ENCODE measurements around the gene RAB34.
"Not testable (repeated sequence)": the region's sequence is repeated elsewhere in the genome, so short reads cannot be mapped to it uniquely, and the experiment has no call there.

Gene RAB34

GRCh38 chr17:28745786-28746411 is 28.2 kb upstream of the RAB34 start:
- no peak for DNase-seq

GRCh38 chr17:28744972-28745785 is 27.5 kb upstream of the RAB34 start:
- no peak for DNase-seq

GRCh38 chr17:28744104-28744971 is 26.7 kb upstream of the RAB34 start:
- DNase-seq: peak; percentile 51

DNA sequence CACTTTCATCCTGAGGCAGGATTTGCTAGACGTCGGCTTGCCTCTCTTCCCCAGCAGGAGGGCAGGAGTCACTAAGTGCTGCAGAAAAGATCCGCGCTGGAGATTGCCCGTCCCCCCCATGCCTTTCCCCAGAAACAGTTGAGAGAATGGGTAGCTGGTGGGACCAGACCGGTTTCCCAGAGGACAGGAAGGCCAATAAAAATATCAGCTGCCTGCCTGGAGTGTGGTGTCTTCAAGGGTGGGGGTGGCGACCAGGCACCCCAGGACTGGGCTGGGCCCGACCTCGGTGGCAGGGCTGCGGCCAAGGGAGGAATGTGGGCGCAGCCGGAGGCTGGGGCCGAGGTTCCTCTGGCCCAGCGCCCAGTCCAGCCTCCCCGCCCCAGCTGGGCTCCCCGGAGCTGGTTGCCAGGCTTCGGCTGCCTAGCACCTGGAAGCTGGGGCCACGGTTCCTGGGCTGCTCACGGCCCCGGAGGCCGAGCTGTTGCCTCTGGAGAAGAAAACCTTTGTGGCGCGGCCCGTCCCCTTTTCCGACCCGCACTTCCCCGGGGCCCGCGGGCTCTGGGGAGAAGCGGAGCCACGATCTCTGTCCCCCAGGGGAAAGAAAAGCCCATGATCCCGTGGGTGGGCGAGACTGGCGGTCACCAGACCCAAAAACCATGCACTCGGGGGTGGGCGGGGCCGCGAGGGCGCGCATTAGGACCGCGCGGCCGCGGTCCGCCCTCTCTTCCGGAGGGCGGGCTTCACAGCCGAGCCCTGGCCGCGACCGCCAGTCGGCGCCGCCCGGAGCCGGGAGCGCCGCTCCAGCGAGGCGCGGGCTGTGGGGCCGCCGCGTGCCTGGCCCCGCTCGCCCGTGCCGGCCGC is 25.8 kb upstream of the RAB34 start, which contains the start of gene TRAF4:
Gene TRAF4, plus strand, starts transcription at position 769 of the 861 bp plus-strand sequence. CDS start 102 bp downstream, outside the sequence.
- peak; percentile 69 for DNase-seq

DNA sequence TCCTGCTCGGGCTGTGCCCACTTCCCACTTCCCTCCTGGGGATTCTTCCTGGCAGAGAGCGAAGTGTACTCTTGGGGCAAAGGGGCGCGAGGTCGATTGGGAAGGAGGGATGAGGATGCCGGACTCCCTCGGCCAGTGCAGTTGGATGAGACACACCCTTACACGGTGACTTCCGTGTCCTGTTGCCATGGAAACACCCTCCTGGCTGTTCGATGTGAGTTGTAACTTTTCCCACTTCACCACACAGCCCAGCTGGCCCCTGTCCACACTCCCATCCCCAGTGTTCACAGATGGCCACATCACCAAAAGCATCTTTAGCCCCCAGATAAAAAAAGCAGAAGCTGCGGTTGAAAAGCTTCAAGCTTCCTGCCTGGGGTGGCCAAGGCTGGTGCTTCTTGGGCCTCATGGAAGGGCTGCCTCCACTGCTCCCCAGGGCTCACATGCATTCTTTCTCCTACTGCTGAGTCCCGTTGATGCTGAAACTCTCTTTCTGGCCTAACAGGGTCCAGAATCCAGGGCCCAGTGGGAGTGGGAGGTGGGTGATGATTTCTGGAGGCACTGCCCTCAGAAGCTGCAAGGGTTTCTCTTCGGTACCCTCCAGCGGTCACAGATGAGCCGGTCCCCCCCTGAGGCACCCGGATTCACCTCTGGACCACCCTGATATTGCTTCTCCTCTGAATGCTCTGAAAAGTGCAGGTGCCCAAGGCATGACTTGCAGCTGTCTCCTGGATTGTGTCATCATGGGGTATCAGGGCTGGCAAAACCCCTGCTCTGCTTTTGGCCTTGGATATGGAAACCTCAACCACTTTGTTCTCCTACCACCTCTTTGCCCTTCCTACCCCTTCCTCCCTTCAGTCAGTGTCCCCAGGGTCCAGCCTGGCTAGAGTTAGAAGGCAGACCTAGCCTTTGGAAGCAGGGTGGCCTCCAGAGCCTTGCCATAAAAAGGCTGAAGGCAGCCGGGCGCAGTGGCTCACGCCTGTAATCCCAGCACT is 24.0 kb upstream of the RAB34 start:
- DNase-seq: no peak

GRCh38 chr17:28740406-28741357 is 23.0 kb upstream of the RAB34 start:
- DNase-seq: no peak

DNA sequence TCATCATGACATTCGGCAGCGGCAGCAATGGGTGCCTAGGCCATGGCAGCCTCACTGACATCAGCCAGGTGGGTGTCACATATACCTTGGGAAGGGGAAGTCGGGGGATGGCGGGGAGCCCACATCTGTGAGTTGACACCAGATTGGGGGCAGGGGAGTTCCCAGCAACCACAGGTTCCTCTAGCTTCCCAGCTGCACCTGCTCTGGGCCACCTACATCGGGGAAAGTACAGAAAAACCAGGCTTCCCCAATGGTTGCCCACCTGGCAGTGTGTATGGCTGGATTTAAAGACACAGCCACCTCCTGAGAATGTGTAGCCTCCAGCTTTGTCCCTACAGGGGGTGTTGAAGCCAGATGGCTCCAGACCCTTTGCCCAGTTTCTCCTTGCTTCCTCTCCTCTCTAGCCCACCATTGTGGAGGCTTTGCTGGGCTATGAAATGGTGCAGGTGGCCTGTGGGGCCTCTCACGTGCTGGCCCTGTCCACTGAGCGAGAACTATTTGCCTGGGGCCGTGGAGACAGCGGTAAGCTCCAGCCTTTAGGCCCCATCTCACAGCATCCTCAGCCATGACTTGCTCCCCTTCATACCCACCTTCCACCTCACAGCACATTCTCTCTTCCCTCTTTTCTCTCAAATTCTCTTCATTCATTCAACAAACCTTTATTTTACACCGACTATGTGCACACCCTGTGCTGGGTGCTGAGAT is 21.2 kb upstream of the RAB34 start:
- DNase-seq: no peak

GRCh38 chr17:28737770-28738679 is 20.4 kb upstream of the RAB34 start:
- no peak for DNase-seq

DNA sequence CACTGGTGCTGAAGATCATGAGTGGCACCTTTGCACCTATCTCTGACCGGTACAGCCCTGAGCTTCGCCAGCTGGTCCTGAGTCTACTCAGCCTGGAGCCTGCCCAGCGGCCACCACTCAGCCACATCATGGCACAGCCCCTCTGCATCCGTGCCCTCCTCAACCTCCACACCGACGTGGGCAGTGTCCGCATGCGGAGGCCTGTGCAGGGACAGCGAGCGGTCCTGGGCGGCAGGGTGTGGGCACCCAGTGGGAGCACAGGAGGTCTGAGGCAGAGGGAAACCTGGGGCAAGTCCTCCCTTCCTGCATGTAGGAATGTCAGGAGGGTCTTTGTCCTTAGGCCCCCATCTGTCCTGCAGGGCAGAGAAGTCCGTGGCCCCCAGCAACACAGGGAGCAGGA is 19.6 kb upstream of the RAB34 start:
- no peak for DNase-seq

- DNase-seq: not testable (repeated sequence)
Observed at GRCh38 chr17:28735913-28736769, 18.5 kb upstream of the RAB34 start.

DNA sequence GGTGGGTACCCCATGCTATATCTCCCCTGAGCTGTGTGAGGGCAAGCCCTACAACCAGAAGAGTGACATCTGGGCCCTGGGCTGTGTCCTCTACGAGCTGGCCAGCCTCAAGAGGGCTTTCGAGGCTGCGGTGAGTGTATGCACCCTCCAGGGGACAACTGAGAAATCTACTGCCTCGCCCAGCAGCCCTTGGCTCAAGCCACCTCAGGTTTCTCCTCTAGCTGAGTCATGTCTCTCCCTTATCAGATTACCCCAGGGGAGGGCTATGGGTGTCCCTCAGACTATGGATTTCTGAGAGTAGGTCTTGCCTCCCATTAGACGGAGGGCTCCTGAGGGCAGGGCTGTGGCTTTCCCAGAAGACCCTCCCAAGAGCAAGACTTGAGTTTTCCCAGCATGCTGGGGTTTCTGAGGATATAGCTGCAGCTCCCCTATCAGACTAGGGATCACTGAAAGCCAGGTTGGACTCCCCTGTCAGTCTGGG is 17.6 kb upstream of the RAB34 start:
- DNase-seq: no peak

- no peak for DNase-seq
Observed at GRCh38 chr17:28734712-28735241, 17.1 kb upstream of the RAB34 start.

GRCh38 chr17:28733346-28733745 is 15.7 kb upstream of the RAB34 start:
- DNase-seq: no peak

GRCh38 chr17:28729950-28730330 is 12.3 kb upstream of the RAB34 start:
- DNase-seq: no peak

- DNase-seq: peak; percentile 97
Observed at GRCh38 chr17:28728364-28729200, 10.9 kb upstream of the RAB34 start, which contains the start of gene NEK8. Gene NEK8 (plus strand): TSS chr17:28728788. CDS start chr17:28728814, 26 bp downstream.

All from activated gamma-delta T cell treated with Interleukin-2 at 50 U/mL for 16 hours (primary cell).